MM.1S (cell line): ENCODE results near the gene SPPL3.

Source experiments
- DNase-seq: peaks from one replicate; pipeline ENCODE4 v3.0.0-alpha.2; 2015
- H2AFZ ChIP-seq: fragments of 300-600 bp; sonication (generic); 2 replicates; pipeline ENCODE4 v1.6.0; 2016; ENCODE audit warnings: antibody characterized with exemption, low read length
- H3F3A ChIP-seq: fragments of 300-600 bp; sonication (generic); 2 replicates; pipeline ENCODE4 v1.6.1; 2016; ENCODE audit warnings: mild to moderate bottlenecking, antibody characterized with exemption, low read length, moderate library complexity, mixed read lengths; ENCODE audit not compliant: insufficient read depth
- H3K27ac ChIP-seq: fragments of 300-600 bp; sonication (generic); 2 replicates; pipeline ENCODE4 v1.5.1; 2016; ENCODE audit warnings: mild to moderate bottlenecking, low read length
- H3K27me3 ChIP-seq: fragments of 300-600 bp; sonication (generic); replicated peaks from 2 replicates; pipeline ENCODE4 v1.6.0; 2016; ENCODE audit warnings: low read length; ENCODE audit not compliant: insufficient read depth
- H3K36me3 ChIP-seq: fragments of 300-600 bp; sonication (generic); replicated peaks from 2 replicates; pipeline ENCODE4 v1.6.1; 2016; ENCODE audit warnings: mild to moderate bottlenecking, low read length, mixed read lengths; ENCODE audit not compliant: insufficient read depth
- H3K4me1 ChIP-seq: fragments of 300-600 bp; sonication (generic); 2 replicates; pipeline ENCODE4 v1.6.1; 2016; ENCODE audit warnings: low read length, mixed read lengths
- H3K4me2 ChIP-seq: fragments of 300-600 bp; sonication (generic); 2 replicates; pipeline ENCODE4 v1.6.0; 2016; ENCODE audit warnings: low read depth, low read length
- H3K4me3 ChIP-seq: fragments of 300-600 bp; sonication (generic); 2 replicates; pipeline ENCODE4 v1.5.1; 2016; ENCODE audit warnings: low read length, mixed read lengths
- H3K79me2 ChIP-seq: fragments of 300-600 bp; sonication (generic); 2 replicates; pipeline ENCODE4 v1.6.1; 2016; ENCODE audit warnings: mixed run types, low read length, mixed read lengths
- H3K9ac ChIP-seq: fragments of 300-600 bp; sonication (generic); 2 replicates; pipeline ENCODE4 v1.6.1; 2016; ENCODE audit warnings: low read length, mixed read lengths
- H3K9me2 ChIP-seq: fragments of 300-600 bp; sonication (generic); replicated peaks from 2 replicates; pipeline ENCODE4 v1.6.1; 2016; ENCODE audit warnings: mild to moderate bottlenecking, low read length, mixed read lengths; ENCODE audit not compliant: insufficient read depth
- H3K9me3 ChIP-seq: fragments of 300-600 bp; sonication (generic); replicated peaks from 2 replicates; pipeline ENCODE4 v1.6.1; 2016; ENCODE audit warnings: mild to moderate bottlenecking, low read length, mixed read lengths; ENCODE audit not compliant: insufficient read depth
- H4K20me1 ChIP-seq: fragments of 300-600 bp; sonication (generic); 2 replicates; pipeline ENCODE4 v1.6.1; 2016; ENCODE audit warnings: mild to moderate bottlenecking, low read length, moderate library complexity, mixed read lengths; ENCODE audit not compliant: insufficient read depth
- EZH2 ChIP-seq: fragments of 300-600 bp; sonication (generic); optimal IDR thresholded peaks from 2 replicates; pipeline ENCODE3; 2017; ENCODE audit warnings: low read depth, mild to moderate bottlenecking, antibody characterized with exemption, low read length, mixed read lengths
- EZH2phosphoT487 ChIP-seq: fragments of 300-600 bp; sonication (generic); IDR thresholded peaks from 2 replicates; pipeline ENCODE4 v1.6.1; 2018; ENCODE audit warnings: antibody characterized with exemption, low read length
- TF ChIP-seq, protein P1 (sequence below): fragments of 300-600 bp; sonication (generic); IDR thresholded peaks from 2 replicates; pipeline ENCODE4 v1.5.1; 2016; ENCODE audit warnings: antibody characterized with exemption, low read length, mixed read lengths

Gene SPPL3

DNA sequence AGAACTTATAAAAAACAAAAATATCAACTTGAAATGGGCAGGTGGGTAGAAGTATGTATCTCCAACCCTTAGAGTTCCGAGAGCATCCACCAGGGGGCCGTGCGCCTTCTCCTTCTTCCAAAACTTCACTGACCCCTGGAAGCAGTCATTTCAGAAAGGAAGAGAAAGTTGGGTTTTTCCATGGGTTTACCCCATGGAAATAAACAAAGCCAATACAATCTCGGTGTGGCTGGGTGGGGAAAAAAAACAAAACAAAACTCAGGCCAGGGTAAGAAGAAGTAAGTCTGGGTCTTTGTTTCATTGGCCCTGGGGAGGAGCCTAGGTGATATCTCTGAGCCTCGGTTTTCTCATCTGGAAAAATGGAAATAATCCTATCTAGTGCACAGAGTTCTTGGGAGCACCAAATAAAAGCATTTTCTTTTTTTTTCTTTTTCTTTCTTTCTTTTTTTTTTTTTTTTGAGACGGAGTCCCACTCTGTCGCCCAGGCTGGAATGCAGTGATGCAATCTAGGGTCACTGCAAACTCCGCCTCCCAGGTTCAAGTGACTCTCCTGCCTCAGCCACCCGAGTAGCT lies 40.6 kb upstream of the SPPL3 start:
- Histone ChIP-seq H3K4me3 (no peak overlapping the region), H3F3A (no peaks in the 10 kb centered on the region), H3K9ac (no peak overlapping the region), H3K9me2 (no peaks in the 10 kb centered on the region), H3K36me3 (no peaks in the 10 kb centered on the region), H2AFZ (no peak overlapping the region), H3K4me2 (no peak overlapping the region), H3K79me2 (no peaks in the 10 kb centered on the region), H3K9me3 (no peaks in the 10 kb centered on the region), H3K27ac (no peak overlapping the region), H3K4me1 (no peaks in the 10 kb centered on the region), H3K27me3 (no peaks in the 10 kb centered on the region), H4K20me1 (no peaks in the 10 kb centered on the region)
- peak; percentile 7 for DNase-seq
- no peak for TF ChIP-seq EZH2phosphoT487
- TF ChIP-seq, protein P1, sequence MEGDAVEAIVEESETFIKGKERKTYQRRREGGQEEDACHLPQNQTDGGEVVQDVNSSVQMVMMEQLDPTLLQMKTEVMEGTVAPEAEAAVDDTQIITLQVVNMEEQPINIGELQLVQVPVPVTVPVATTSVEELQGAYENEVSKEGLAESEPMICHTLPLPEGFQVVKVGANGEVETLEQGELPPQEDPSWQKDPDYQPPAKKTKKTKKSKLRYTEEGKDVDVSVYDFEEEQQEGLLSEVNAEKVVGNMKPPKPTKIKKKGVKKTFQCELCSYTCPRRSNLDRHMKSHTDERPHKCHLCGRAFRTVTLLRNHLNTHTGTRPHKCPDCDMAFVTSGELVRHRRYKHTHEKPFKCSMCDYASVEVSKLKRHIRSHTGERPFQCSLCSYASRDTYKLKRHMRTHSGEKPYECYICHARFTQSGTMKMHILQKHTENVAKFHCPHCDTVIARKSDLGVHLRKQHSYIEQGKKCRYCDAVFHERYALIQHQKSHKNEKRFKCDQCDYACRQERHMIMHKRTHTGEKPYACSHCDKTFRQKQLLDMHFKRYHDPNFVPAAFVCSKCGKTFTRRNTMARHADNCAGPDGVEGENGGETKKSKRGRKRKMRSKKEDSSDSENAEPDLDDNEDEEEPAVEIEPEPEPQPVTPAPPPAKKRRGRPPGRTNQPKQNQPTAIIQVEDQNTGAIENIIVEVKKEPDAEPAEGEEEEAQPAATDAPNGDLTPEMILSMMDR: peak; percentile 49

DNA sequence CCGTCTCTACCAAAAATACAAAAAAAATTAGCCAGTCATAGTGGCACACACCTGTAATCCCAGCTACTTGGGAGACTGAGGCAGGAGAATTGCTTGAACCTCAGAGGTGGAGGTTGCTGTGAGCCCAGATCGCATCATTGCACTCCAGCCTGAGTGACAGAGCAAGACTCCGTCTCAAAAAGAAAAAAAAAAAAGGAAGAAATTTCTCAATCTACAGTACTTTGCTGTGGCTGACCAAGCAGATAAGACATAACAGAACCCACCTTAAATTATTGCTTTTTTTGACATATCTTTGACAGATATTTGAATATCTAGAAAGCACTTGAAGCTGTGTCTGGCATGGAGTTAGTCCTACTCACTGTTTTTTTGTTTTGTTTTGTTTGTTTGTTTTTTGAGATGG lies 39.3 kb upstream of the SPPL3 start:
- TF ChIP-seq, protein P1: no peak
- TF ChIP-seq EZH2: no peak
- TF ChIP-seq EZH2phosphoT487: no peak

DNA sequence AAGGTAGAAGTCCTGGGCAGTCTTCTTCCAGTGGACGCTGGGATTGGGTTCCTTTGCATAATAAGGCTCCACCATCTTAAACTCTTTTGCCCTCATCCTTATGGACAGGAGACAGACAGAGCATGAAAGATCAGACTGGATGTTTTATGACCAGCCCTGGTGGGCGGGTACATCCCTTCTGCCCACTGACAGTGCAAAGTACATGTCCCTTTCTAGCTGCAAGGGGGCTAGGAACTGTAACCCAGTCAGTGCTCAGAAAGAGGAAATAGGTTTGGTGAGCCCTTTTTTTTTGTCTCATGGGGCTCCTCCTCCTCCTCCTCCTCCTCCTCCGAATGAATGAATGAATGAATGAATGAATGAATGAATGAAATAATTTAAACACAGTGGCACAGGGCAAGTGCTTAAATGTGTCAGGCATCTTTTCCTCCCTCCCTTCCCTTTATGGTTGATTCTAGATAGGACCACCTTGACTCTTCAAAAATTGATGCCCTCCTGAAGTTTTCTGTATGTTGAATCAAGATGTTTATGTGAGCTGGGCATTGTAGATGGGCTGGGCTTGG lies 37.8 kb upstream of the SPPL3 start:
- H3K4me3 ChIP-seq: no peak overlapping the region
- no peak overlapping the region for H3K4me2 ChIP-seq
- no peak overlapping the region for H3K9ac ChIP-seq
- H3K4me1 ChIP-seq: no peaks in the 10 kb centered on the region
- no peak for TF ChIP-seq EZH2
- TF ChIP-seq EZH2phosphoT487: no peak
- DNase-seq: no peak
- H3K79me2 ChIP-seq: no peaks in the 10 kb centered on the region
- no peaks in the 10 kb centered on the region for H3K9me3 ChIP-seq
- no peaks in the 10 kb centered on the region for H3F3A ChIP-seq
- no peaks in the 10 kb centered on the region for H4K20me1 ChIP-seq
- H3K27me3 ChIP-seq: no peaks in the 10 kb centered on the region
- H3K9me2 ChIP-seq: no peaks in the 10 kb centered on the region
- H2AFZ ChIP-seq: no peak overlapping the region
- no peak overlapping the region for H3K27ac ChIP-seq
- no peaks in the 10 kb centered on the region for H3K36me3 ChIP-seq

More for the DNA sequence above, 39.3 kb upstream of the SPPL3 start:
- no peak overlapping the region for H2AFZ ChIP-seq
- no peaks in the 10 kb centered on the region for H3F3A ChIP-seq
- H3K9ac ChIP-seq: no peak overlapping the region
- H3K4me3 ChIP-seq: no peak overlapping the region
- H3K79me2 ChIP-seq: no peaks in the 10 kb centered on the region
- no peaks in the 10 kb centered on the region for H3K36me3 ChIP-seq
- H3K9me3 ChIP-seq: no peaks in the 10 kb centered on the region
- H3K27ac ChIP-seq: no peak overlapping the region
- H3K9me2 ChIP-seq: no peaks in the 10 kb centered on the region
- no peaks in the 10 kb centered on the region for H4K20me1 ChIP-seq
- H3K4me2 ChIP-seq: no peak overlapping the region
- DNase-seq: no peak
- H3K4me1 ChIP-seq: no peaks in the 10 kb centered on the region
- no peaks in the 10 kb centered on the region for H3K27me3 ChIP-seq

DNA sequence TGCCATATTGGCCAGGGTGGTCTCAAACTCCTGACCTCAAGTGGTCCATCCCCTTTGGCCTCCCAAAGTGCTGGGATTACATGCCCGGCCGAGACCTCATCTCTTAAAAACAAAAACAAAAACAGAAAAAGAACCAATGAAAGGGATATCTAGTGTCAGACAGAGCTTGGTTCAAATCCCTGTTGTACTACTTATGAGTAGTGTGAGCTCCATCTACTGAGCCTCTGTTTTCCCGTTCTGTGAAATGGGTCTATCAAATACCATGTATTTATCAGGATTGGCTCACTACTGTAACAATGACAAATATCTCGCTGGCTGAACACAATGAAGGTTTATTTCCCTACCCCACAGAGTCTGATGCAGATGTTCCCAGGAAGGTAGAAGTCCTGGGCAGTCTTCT lies 37.3 kb upstream of the SPPL3 start:
- Histone ChIP-seq H3K79me2 (no peaks in the 10 kb centered on the region), H3K9ac (no peak overlapping the region), H3K9me3 (no peaks in the 10 kb centered on the region), H3K36me3 (no peaks in the 10 kb centered on the region), H3K4me1 (no peaks in the 10 kb centered on the region), H3K27me3 (no peaks in the 10 kb centered on the region), H4K20me1 (no peaks in the 10 kb centered on the region), H3K9me2 (no peaks in the 10 kb centered on the region), H2AFZ (no peak overlapping the region), H3K27ac (no peak overlapping the region), H3K4me2 (no peak overlapping the region), H3K4me3 (no peak overlapping the region), H3F3A (no peaks in the 10 kb centered on the region)
- TF ChIP-seq EZH2phosphoT487: no peak
- TF ChIP-seq, protein P1: no peak
- no peak for TF ChIP-seq EZH2
- no peak for DNase-seq
